Measurements from ENCODE around the gene TRAK2.

Gene TRAK2

GRCh38 chr2:201419057-201419635 is 32.1 kb downstream of the TRAK2 start:
- Histone ChIP-seq H3K9ac (ENCODE audit: low read length) (no peak overlapping the region), H3K9me2 (ENCODE audit: low read depth, low read length) (no peaks in the 10 kb centered on the region), H4K20me1 (ENCODE audit: insufficient read depth, low read length) (no peaks in the 10 kb centered on the region), H3F3A (ENCODE audit: insufficient read depth, low read length) (0 out of 2 replicates have a peak, but pooled peaks cover 3% of the 10 kb centered on the region), H3K79me2 (ENCODE audit: insufficient read depth, low read length) (no peaks in the 10 kb centered on the region), H3K4me1 (ENCODE audit: insufficient read depth, low read length, severe bottlenecking) (peaks cover 8% of the 10 kb centered on the region), H3K9me3 (ENCODE audit: low read length) (no peaks in the 10 kb centered on the region), H3K4me2 (ENCODE audit: low read length) (no peak overlapping the region), H3K36me3 (ENCODE audit: insufficient read depth, low read length) (no peaks in the 10 kb centered on the region), H2AFZ (ENCODE audit: low read length) (no peak overlapping the region), H3K27me3 (ENCODE audit: insufficient read depth, low read length) (no peaks in the 10 kb centered on the region), H3K4me3 (ENCODE audit: low read depth, low read length, poor library complexity, severe bottlenecking) (no peak overlapping the region), H3K27ac (ENCODE audit: low read depth, low read length, poor library complexity, severe bottlenecking) (no peak overlapping the region)
- no peak for TF ChIP-seq EZH2 (IDR thresholded peaks at IDR 0.05; ENCODE audit: borderline replicate concordance, low read length)
- TF ChIP-seq, protein P1, sequence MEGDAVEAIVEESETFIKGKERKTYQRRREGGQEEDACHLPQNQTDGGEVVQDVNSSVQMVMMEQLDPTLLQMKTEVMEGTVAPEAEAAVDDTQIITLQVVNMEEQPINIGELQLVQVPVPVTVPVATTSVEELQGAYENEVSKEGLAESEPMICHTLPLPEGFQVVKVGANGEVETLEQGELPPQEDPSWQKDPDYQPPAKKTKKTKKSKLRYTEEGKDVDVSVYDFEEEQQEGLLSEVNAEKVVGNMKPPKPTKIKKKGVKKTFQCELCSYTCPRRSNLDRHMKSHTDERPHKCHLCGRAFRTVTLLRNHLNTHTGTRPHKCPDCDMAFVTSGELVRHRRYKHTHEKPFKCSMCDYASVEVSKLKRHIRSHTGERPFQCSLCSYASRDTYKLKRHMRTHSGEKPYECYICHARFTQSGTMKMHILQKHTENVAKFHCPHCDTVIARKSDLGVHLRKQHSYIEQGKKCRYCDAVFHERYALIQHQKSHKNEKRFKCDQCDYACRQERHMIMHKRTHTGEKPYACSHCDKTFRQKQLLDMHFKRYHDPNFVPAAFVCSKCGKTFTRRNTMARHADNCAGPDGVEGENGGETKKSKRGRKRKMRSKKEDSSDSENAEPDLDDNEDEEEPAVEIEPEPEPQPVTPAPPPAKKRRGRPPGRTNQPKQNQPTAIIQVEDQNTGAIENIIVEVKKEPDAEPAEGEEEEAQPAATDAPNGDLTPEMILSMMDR (IDR thresholded peaks at IDR 0.05; ENCODE audit: low read length): 0 out of 2 replicates have a peak, but pooled peaks have one; percentile 19

- Histone ChIP-seq H3K27ac (ENCODE audit: low read depth, low read length, poor library complexity, severe bottlenecking) (no peak overlapping the region), H2AFZ (ENCODE audit: low read length) (no peak overlapping the region), H3K4me1 (ENCODE audit: insufficient read depth, low read length, severe bottlenecking) (peaks cover 12% of the 10 kb centered on the region), H3K9me3 (ENCODE audit: low read length) (no peaks in the 10 kb centered on the region), H3K36me3 (ENCODE audit: insufficient read depth, low read length) (no peaks in the 10 kb centered on the region), H3K27me3 (ENCODE audit: insufficient read depth, low read length) (no peaks in the 10 kb centered on the region), H3F3A (ENCODE audit: insufficient read depth, low read length) (no peaks in the 10 kb centered on the region), H3K4me3 (ENCODE audit: low read depth, low read length, poor library complexity, severe bottlenecking) (no peak overlapping the region), H3K9me2 (ENCODE audit: low read depth, low read length) (no peaks in the 10 kb centered on the region), H3K4me2 (ENCODE audit: low read length) (no peak overlapping the region), H3K79me2 (ENCODE audit: insufficient read depth, low read length) (no peaks in the 10 kb centered on the region), H3K9ac (ENCODE audit: low read length) (no peak overlapping the region), H4K20me1 (ENCODE audit: insufficient read depth, low read length) (no peaks in the 10 kb centered on the region)
- TF ChIP-seq, protein P1 (IDR thresholded peaks at IDR 0.05; ENCODE audit: low read length): no peak
- TF ChIP-seq EZH2 (IDR thresholded peaks at IDR 0.05; ENCODE audit: borderline replicate concordance, low read length): no peak
Measured at GRCh38 chr2:201415149-201415548, 36.1 kb downstream of the TRAK2 start.

- Histone ChIP-seq H3K4me2 (ENCODE audit: low read length) (no peak overlapping the region), H3K4me3 (ENCODE audit: low read depth, low read length, poor library complexity, severe bottlenecking) (no peak overlapping the region), H3K4me1 (ENCODE audit: insufficient read depth, low read length, severe bottlenecking) (peaks cover 12% of the 10 kb centered on the region), H3F3A (ENCODE audit: insufficient read depth, low read length) (no peaks in the 10 kb centered on the region), H3K27me3 (ENCODE audit: insufficient read depth, low read length) (no peaks in the 10 kb centered on the region), H2AFZ (ENCODE audit: low read length) (no peak overlapping the region), H3K9ac (ENCODE audit: low read length) (no peak overlapping the region), H3K36me3 (ENCODE audit: insufficient read depth, low read length) (no peaks in the 10 kb centered on the region), H3K79me2 (ENCODE audit: insufficient read depth, low read length) (no peaks in the 10 kb centered on the region), H3K9me3 (ENCODE audit: low read length) (no peaks in the 10 kb centered on the region), H3K9me2 (ENCODE audit: low read depth, low read length) (no peaks in the 10 kb centered on the region), H3K27ac (ENCODE audit: low read depth, low read length, poor library complexity, severe bottlenecking) (no peak overlapping the region), H4K20me1 (ENCODE audit: insufficient read depth, low read length) (no peaks in the 10 kb centered on the region)
- TF ChIP-seq, protein P1 (IDR thresholded peaks at IDR 0.05; ENCODE audit: low read length): no peak
- no peak for TF ChIP-seq EZH2 (IDR thresholded peaks at IDR 0.05; ENCODE audit: borderline replicate concordance, low read length)
Measured at GRCh38 chr2:201414099-201415023, 36.9 kb downstream of the TRAK2 start.

All from OCI-LY1 (cell line).